Endodermal cell (in vitro differentiated cells): ENCODE results near the gene THSD4. TPM values are rescaled to one million over a fixed set of nuclear protein-coding genes. Genes with fewer than 3 reads are reported as not detected.

ENCODE experiments used
- DNase-seq: peaks from one replicate; pipeline ENCODE4 v3.0.0-alpha.2; 2017
- H3K27ac ChIP-seq: 2 replicates; pipeline ENCODE4 v1.5.1; 2013; ENCODE audit warnings: mild to moderate bottlenecking, low read depth, low read length, moderate library complexity
- H3K27me3 ChIP-seq: 2 replicates; pipeline ENCODE4 v1.6.1; 2013; ENCODE audit warnings: mild to moderate bottlenecking, low read length, moderate library complexity; ENCODE audit not compliant: insufficient read depth, control insufficient read depth, poor library complexity, severe bottlenecking
- H3K36me3 ChIP-seq: 2 replicates; pipeline ENCODE4 v1.7.0; 2013; ENCODE audit warnings: mild to moderate bottlenecking, low read length, moderate library complexity; ENCODE audit not compliant: control insufficient read depth, insufficient read depth
- H3K4me1 ChIP-seq: one replicate; pipeline ENCODE4 v1.7.0; 2013; ENCODE audit warnings: low read length; ENCODE audit not compliant: control insufficient read depth, insufficient read depth
- H3K4me3 ChIP-seq: 2 replicates; pipeline ENCODE4 v1.5.1; 2013; ENCODE audit warnings: mild to moderate bottlenecking, low read length, moderate library complexity
- H3K9ac ChIP-seq: 2 replicates; pipeline ENCODE4 v1.6.1; 2013; ENCODE audit warnings: mild to moderate bottlenecking, low read length, moderate library complexity; ENCODE audit not compliant: poor library complexity, severe bottlenecking; ENCODE audit errors: extremely low read depth
- H3K9me3 ChIP-seq: 2 replicates; pipeline ENCODE4 v1.6.1; 2013; ENCODE audit warnings: mild to moderate bottlenecking, low read length, moderate library complexity; ENCODE audit not compliant: control insufficient read depth
- H3K27ac Mint-ChIP-seq: 2 replicates; pipeline ENCODE4 v1.8.0; 2020; ENCODE audit warnings: mixed read lengths
- H3K27me3 Mint-ChIP-seq: 2 replicates; pipeline ENCODE4 v1.8.0; 2021; ENCODE audit warnings: mild to moderate bottlenecking, mixed read lengths; ENCODE audit not compliant: insufficient read depth
- H3K36me3 Mint-ChIP-seq: 2 replicates; pipeline ENCODE4 v1.8.0; 2020; ENCODE audit warnings: low read depth, mixed read lengths
- H3K4me1 Mint-ChIP-seq: 2 replicates; pipeline ENCODE4 v1.8.0; 2020; ENCODE audit warnings: mixed read lengths
- H3K4me3 Mint-ChIP-seq: 2 replicates; pipeline ENCODE4 v1.8.0; 2020; ENCODE audit warnings: mild to moderate bottlenecking, moderate library complexity, mixed read lengths
- H3K9me3 Mint-ChIP-seq: 2 replicates; pipeline ENCODE4 v1.8.0; 2020; ENCODE audit warnings: mild to moderate bottlenecking, mixed read lengths
- WGBS, 2 experiments: methylation state at CpG; one replicate each; pipeline versions ENCODE4 v1.1.5 to v1.1.7; 2013; ENCODE audit warnings: missing lambda C conversion rate in 2 of 2, mixed read lengths in 1 of 2; ENCODE audit not compliant: insufficient coverage in 1 of 2, insufficient read length in 1 of 2; 5-methylcytosine and 5-hydroxymethylcytosine counted together
- total RNA-seq, 2 donors: library from RNA; stranded (reverse); fragmentation: NEBNext Ultra II Directional in 1 of 2; extraction: Animal tissue kit (Norgen Biotek cat#: 25700) in 1 of 2; gene quantifications; 2 replicates in 1 of 2; 3 replicates in 1 of 2; pipeline ENCODE4 v1.2.1, GENCODE V29; 2021
- TF ChIP-seq, protein P1 (sequence below): fragments of 200-600 bp; sonication (generic); conservative IDR thresholded peaks from 2 replicates; pipeline ENCODE4 v1.5.0; 2021; ENCODE audit warnings: antibody characterized with exemption, mild to moderate bottlenecking

THSD4 gene
- total RNA-seq, 2 donors from 2014 or later: 4.6 to 5.4 TPM

DNA sequence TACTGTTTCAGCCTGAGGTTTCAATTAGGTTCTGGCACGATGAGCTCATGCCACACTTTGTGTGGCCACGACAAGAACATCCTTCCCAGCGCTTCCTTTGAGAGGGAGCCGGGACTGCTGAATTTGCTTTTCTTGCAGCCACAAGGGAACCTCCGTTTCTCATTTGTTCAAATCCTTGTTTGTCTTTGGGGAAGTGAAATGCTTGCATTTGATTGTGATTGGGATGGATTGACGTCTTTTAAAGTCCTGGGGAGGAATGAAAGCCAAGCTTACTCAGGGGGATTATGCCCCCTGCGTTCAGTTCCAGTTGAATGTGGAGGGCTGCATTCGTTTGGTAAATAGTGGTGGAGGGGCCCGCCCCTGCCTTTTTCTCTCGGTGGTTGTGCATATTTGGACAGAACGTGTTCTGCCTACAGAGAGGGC is 277.6 kb downstream of the THSD4 start:
- 71 to 74% methylated on average over 4 to 11 of the region's 11 CpGs for WGBS, 2 experiments
- Mint-ChIP-seq H3K4me3 (no peak overlapping the region), H3K27me3 (peaks cover 3% of the 10 kb centered on the region), H3K4me1 (peaks cover 10% of the 10 kb centered on the region), H3K9me3 (peaks cover 7% of the 10 kb centered on the region), H3K36me3 (no peaks in the 10 kb centered on the region), H3K27ac (no peak overlapping the region)
- no peak for DNase-seq
- H3K27me3 ChIP-seq: no peaks in the 10 kb centered on the region
- H3K27ac ChIP-seq: peak overlapping the region; percentile 98
- no peak overlapping the region for H3K4me3 ChIP-seq
- no peaks in the 10 kb centered on the region for H3K36me3 ChIP-seq
- TF ChIP-seq, protein P1, sequence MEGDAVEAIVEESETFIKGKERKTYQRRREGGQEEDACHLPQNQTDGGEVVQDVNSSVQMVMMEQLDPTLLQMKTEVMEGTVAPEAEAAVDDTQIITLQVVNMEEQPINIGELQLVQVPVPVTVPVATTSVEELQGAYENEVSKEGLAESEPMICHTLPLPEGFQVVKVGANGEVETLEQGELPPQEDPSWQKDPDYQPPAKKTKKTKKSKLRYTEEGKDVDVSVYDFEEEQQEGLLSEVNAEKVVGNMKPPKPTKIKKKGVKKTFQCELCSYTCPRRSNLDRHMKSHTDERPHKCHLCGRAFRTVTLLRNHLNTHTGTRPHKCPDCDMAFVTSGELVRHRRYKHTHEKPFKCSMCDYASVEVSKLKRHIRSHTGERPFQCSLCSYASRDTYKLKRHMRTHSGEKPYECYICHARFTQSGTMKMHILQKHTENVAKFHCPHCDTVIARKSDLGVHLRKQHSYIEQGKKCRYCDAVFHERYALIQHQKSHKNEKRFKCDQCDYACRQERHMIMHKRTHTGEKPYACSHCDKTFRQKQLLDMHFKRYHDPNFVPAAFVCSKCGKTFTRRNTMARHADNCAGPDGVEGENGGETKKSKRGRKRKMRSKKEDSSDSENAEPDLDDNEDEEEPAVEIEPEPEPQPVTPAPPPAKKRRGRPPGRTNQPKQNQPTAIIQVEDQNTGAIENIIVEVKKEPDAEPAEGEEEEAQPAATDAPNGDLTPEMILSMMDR: no peak
- no peaks in the 10 kb centered on the region for H3K9me3 ChIP-seq
- H3K4me1 ChIP-seq: no peaks in the 10 kb centered on the region
- H3K9ac ChIP-seq: no peak overlapping the region

DNA sequence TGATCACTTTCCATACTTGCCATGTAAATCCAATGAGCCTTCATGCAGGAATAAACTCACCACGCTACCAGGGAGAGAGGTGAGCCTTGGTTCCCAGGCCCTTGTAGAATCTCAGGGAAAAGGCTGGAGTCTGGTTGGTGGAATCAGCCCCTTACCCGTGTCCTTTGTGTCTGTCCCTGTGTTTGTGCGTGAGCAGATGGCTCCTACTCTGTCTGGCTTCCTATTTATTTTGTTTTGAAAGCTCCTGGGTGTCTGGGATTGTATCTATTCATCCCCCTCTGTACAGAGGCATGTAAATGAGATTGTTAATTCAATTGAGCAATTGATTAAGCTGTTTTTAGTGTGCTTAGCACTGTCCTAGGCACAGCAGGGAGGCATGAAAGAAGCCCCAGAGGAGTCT is 278.1 kb downstream of the THSD4 start:
- no peaks in the 10 kb centered on the region for H3K27me3 ChIP-seq
- H3K4me1 ChIP-seq: no peaks in the 10 kb centered on the region
- H3K4me3 ChIP-seq: no peak overlapping the region
- Mint-ChIP-seq H3K27me3 (peaks cover 1% of the 10 kb centered on the region), H3K27ac (no peak overlapping the region), H3K36me3 (no peaks in the 10 kb centered on the region), H3K9me3 (peaks cover 7% of the 10 kb centered on the region), H3K4me3 (no peak overlapping the region), H3K4me1 (peaks cover 9% of the 10 kb centered on the region)
- no peak overlapping the region for H3K9ac ChIP-seq
- peak overlapping the region; percentile 98 for H3K27ac ChIP-seq
- 83 to 100% methylated on average over 1 to 3 of the region's 3 CpGs for WGBS, 2 experiments
- no peaks in the 10 kb centered on the region for H3K36me3 ChIP-seq
- H3K9me3 ChIP-seq: no peaks in the 10 kb centered on the region
- TF ChIP-seq, protein P1: no peak
- DNase-seq: no peak

DNA sequence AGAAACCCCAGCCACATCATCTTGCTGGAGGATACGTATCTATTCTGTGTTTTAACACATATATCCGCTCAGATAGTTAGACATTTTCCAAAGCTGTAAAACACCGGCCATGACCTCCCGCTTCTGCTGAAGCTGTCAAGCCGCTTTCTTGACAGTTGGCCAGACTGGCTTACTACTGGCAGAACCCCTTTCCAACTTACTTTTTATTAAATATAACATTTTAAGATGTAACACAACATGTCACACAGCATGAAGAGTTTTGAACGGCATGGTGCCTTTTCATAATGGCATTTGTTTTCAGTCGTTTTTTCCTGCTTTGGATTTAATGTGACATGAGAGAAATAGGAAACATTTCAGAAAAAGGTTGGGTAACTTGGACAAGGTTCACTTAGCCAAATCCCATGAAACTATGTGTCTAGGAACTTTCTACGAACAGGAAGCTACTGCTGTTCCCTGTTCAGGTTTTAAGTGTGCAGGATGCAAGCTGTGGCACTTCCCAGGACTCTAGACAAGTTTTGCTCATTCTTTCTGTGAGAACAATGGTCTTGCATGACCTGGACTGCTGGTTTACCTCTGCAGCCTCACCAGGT is 281.4 kb downstream of the THSD4 start:
- H3K4me3 Mint-ChIP-seq: no peak overlapping the region

More for the DNA sequence above, 281.4 kb downstream of the THSD4 start:
- H3K27ac ChIP-seq: no peak overlapping the region
- H3K9me3 ChIP-seq: no peaks in the 10 kb centered on the region
- WGBS, 2 experiments: 75 to 76% methylated on average over 3 to 8 of the region's 8 CpGs
- no peaks in the 10 kb centered on the region for H3K36me3 ChIP-seq
- Mint-ChIP-seq H3K4me1 (peaks cover 9% of the 10 kb centered on the region), H3K27me3 (no peaks in the 10 kb centered on the region), H3K27ac (no peak overlapping the region), H3K9me3 (peaks cover 5% of the 10 kb centered on the region), H3K36me3 (no peaks in the 10 kb centered on the region)
- H3K9ac ChIP-seq: no peak overlapping the region
- no peak overlapping the region for H3K4me3 ChIP-seq
- no peak for DNase-seq
- TF ChIP-seq, protein P1: no peak
- no peaks in the 10 kb centered on the region for H3K27me3 ChIP-seq
- H3K4me1 ChIP-seq: no peaks in the 10 kb centered on the region
